ENCODE data around the gene GPR176.

DNA sequence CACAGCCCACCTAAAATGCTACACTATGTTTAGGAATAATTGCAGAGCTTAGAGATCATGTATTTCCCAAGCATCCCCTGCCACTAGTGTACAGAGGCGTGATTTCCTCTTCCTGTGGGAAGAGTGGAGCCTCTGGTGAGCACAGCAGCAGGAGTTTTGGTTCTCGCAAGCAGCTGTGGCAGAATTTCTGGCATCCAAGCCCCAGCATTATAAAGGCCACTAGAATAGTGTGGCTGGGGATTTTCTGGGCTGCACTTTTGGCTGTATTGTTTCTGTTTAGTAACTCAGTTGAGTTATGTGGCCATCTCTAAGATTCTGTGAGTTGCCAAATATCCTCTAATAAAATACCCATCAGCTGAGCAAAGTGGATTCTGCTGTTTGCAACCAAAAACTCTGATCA lies 64.7 kb downstream of the GPR176 start:
- TF ChIP-seq POLR2A (IDR thresholded peaks at IDR 0.05; ENCODE audit: low read depth) (no peak), POLR2AphosphoS5 (IDR thresholded peaks at IDR 0.05) (no peak)
- TF ChIP-seq, protein P1, sequence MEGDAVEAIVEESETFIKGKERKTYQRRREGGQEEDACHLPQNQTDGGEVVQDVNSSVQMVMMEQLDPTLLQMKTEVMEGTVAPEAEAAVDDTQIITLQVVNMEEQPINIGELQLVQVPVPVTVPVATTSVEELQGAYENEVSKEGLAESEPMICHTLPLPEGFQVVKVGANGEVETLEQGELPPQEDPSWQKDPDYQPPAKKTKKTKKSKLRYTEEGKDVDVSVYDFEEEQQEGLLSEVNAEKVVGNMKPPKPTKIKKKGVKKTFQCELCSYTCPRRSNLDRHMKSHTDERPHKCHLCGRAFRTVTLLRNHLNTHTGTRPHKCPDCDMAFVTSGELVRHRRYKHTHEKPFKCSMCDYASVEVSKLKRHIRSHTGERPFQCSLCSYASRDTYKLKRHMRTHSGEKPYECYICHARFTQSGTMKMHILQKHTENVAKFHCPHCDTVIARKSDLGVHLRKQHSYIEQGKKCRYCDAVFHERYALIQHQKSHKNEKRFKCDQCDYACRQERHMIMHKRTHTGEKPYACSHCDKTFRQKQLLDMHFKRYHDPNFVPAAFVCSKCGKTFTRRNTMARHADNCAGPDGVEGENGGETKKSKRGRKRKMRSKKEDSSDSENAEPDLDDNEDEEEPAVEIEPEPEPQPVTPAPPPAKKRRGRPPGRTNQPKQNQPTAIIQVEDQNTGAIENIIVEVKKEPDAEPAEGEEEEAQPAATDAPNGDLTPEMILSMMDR (IDR thresholded peaks at IDR 0.05): no peak
